HUDEP-2 (cell line): ENCODE results near the gene AASDHPPT.

Source experiments
- DNase-seq, 76 experiments: peaks; one replicate each; lab custom pipeline; 2025; ENCODE audit not compliant: unreplicated experiment in 76 of 76; lab: John Stamatoyannopoulos, UW

Gene AASDHPPT

GRCh38 chr11:106082096-106082495 is 4.6 kb downstream of the AASDHPPT start:
- no peak for DNase-seq

GRCh38 chr11:106086135-106086534 is 8.7 kb downstream of the AASDHPPT start:
- DNase-seq, result no peak

GRCh38 chr11:106086850-106087249 is 9.4 kb downstream of the AASDHPPT start:
- DNase-seq, result no peak

- peak in 23 of 76 experiments; percentile 1 to 37 (median 6) for DNase-seq
Observed at GRCh38 chr11:106087815-106088435, 10.5 kb downstream of the AASDHPPT start.

GRCh38 chr11:106088896-106089295 is 11.4 kb downstream of the AASDHPPT start:
- DNase-seq, result no peak

GRCh38 chr11:106091480-106092123 is 14.1 kb downstream of the AASDHPPT start:
- DNase-seq, result no peak

- DNase-seq, result no peak
Observed at GRCh38 chr11:106092446-106092845, 15.0 kb downstream of the AASDHPPT start.

GRCh38 chr11:106098893-106099553 is 21.6 kb downstream of the AASDHPPT start:
- no peak for DNase-seq

GRCh38 chr11:106101370-106101769 is 23.9 kb downstream of the AASDHPPT start:
- DNase-seq, result no peak

GRCh38 chr11:106101819-106102218 is 24.4 kb downstream of the AASDHPPT start:
- no peak for DNase-seq

- DNase-seq, result no peak
Observed at GRCh38 chr11:106105986-106106385, 28.5 kb downstream of the AASDHPPT start.

GRCh38 chr11:106121570-106122320 is 44.3 kb downstream of the AASDHPPT start:
- no peak for DNase-seq

- DNase-seq, result no peak
Observed at GRCh38 chr11:106127604-106128003, 50.1 kb downstream of the AASDHPPT start.

- DNase-seq, result no peak
Observed at GRCh38 chr11:106128740-106129139, 51.3 kb downstream of the AASDHPPT start.

- DNase-seq, result no peak
Observed at GRCh38 chr11:106131998-106132397, 54.5 kb downstream of the AASDHPPT start.

- no peak for DNase-seq
Observed at GRCh38 chr11:106132582-106133354, 55.3 kb downstream of the AASDHPPT start.

- DNase-seq, result peak in 1 of 76 experiments; percentile 1
Observed at GRCh38 chr11:106133529-106133928, 56.1 kb downstream of the AASDHPPT start.

GRCh38 chr11:106137061-106137460 is 59.6 kb downstream of the AASDHPPT start:
- DNase-seq, result no peak

- DNase-seq, result no peak
Observed at GRCh38 chr11:106137758-106138157, 60.3 kb downstream of the AASDHPPT start.
